GM18499 (cell line): ENCODE data around the gene CEP152.

ENCODE experiments used
- ATAC-seq: cut with Tn5 transposase; IDR thresholded peaks from one replicate; pipeline ENCODE4 v1.9.1; 2021; ENCODE audit warnings: moderate number of reproducible peaks; ENCODE audit not compliant: insufficient read depth, unreplicated experiment

The CEP152 gene

GRCh38 chr15:48717458-48717857, 93.4 kb downstream of the CEP152 start:
- ATAC-seq, result no peak

GRCh38 chr15:48712546-48712945, 98.3 kb downstream of the CEP152 start:
- no peak for ATAC-seq

GRCh38 chr15:48710952-48711495, 99.8 kb downstream of the CEP152 start:
- ATAC-seq, result no peak

- ATAC-seq, result no peak
Measured at GRCh38 chr15:48708641-48709040, 102.2 kb downstream of the CEP152 start.

- no peak for ATAC-seq
Measured at GRCh38 chr15:48705381-48705780, 105.5 kb downstream of the CEP152 start.

- no peak for ATAC-seq
Measured at GRCh38 chr15:48703544-48703943, 107.3 kb downstream of the CEP152 start.

- ATAC-seq, result no peak
Measured at GRCh38 chr15:48702569-48703236, 108.2 kb downstream of the CEP152 start.

- no peak for ATAC-seq
Measured at GRCh38 chr15:48696627-48697312, 114.1 kb downstream of the CEP152 start.

- no peak for ATAC-seq
Measured at GRCh38 chr15:48695827-48696573, 114.9 kb downstream of the CEP152 start.

- ATAC-seq, result no peak
Measured at GRCh38 chr15:48695088-48695826, 115.6 kb downstream of the CEP152 start.

- ATAC-seq, result no peak
Measured at GRCh38 chr15:48693484-48693883, 117.4 kb downstream of the CEP152 start.

GRCh38 chr15:48688493-48688892, 122.4 kb downstream of the CEP152 start:
- no peak for ATAC-seq
